ENCODE measurements around the gene SLC9A9. TPM values are rescaled to one million over a fixed set of nuclear protein-coding genes. Genes with fewer than 3 reads are reported as not detected.

Gene SLC9A9
- polyA plus RNA-seq, 1 of the 3 experiments (the other 2 are of a cell fraction) = 0.05 TPM

DNA sequence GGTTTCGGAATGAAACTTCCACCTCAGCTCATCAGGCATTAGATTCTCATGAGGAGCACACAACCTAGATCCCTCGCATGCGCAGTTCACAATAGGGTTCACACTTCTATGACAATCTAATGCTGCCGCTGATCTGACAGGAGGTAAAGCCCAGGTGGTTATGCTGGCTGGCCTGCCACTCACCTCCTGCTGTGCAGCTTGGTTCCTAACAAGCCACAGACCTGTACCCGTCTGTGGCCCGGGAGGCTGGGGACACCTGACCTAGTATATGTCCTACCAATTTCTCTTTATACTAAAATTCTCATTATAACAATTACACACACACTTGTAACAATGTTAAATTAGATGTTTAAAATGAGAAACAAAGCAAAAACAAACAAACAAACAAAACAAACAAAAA is 172.2 kb downstream of the SLC9A9 start:
- Histone ChIP-seq H3K9ac (no peak overlapping the region), H2AFZ (ENCODE audit: low read depth) (no peak overlapping the region), H3K4me3 (ENCODE audit: low read depth in 2 of 2, low read length in 1 of 2) (no peak overlapping the region), H3K4me1 (ENCODE audit: control insufficient read depth in 1 of 2, insufficient read depth in 2 of 2, low read depth in 1 of 2, low read length in 1 of 2) (no peaks in the 10 kb centered on the region), H3K9me2 (no peaks in the 10 kb centered on the region), H3K4me2 (no peak overlapping the region), H3F3A (replicated peaks; ENCODE audit: insufficient read depth) (no peaks in the 10 kb centered on the region), H3K9me3 (no peaks in the 10 kb centered on the region), H3K36me3 (replicated peaks in 1 of 2; ENCODE audit: control insufficient read depth in 1 of 2, insufficient read depth in 2 of 2, low read length in 1 of 2) (no peaks in the 10 kb centered on the region), H3K27me3 (ENCODE audit: insufficient read depth) (peaks cover 17% of the 10 kb centered on the region; the same call in 1 of the 2 replicates), H3K27ac (ENCODE audit: low read depth in 2 of 2, low read length in 1 of 2) (no peak overlapping the region), H3K79me2 (ENCODE audit: insufficient read depth) (no peaks in the 10 kb centered on the region), H4K20me1 (ENCODE audit: insufficient read depth) (no peaks in the 10 kb centered on the region)
- no peak for DNase-seq
- TF ChIP-seq CTCF (IDR thresholded peaks at IDR 0.05) (no peak), SMC3 (IDR thresholded peaks at IDR 0.05; ENCODE audit: low read depth, low read length) (no peak), POLR2AphosphoS5 (IDR thresholded peaks at IDR 0.05; ENCODE audit: low read depth, low read length) (no peak)
- ChIA-PET CTCF (no interaction called here), POLR2A (no interaction called here)
- 26% methylated on average over 6 of the region's 6 CpGs for WGBS (ENCODE audit: low lambda C conversion rate)

GRCh38 chr3:143674100-143674968 is 173.9 kb downstream of the SLC9A9 start:
- Histone ChIP-seq H3K4me2 (0 out of 2 replicates have a peak overlapping the region, but pooled peaks have one; percentile 34), H4K20me1 (ENCODE audit: insufficient read depth) (no peaks in the 10 kb centered on the region), H3K27me3 (ENCODE audit: insufficient read depth) (peaks cover 17% of the 10 kb centered on the region; the same call in 1 of the 2 replicates), H3K9ac (no peak overlapping the region), H3F3A (replicated peaks; ENCODE audit: insufficient read depth) (no peaks in the 10 kb centered on the region), H3K9me2 (no peaks in the 10 kb centered on the region), H3K4me1 (ENCODE audit: control insufficient read depth in 1 of 2, insufficient read depth in 2 of 2, low read depth in 1 of 2, low read length in 1 of 2) (no peaks in the 10 kb centered on the region), H3K27ac (ENCODE audit: low read depth in 2 of 2, low read length in 1 of 2) (no peak overlapping the region), H3K4me3 (ENCODE audit: low read depth in 2 of 2, low read length in 1 of 2) (no peak overlapping the region; a peak in 1 of 4 replicates), H3K79me2 (ENCODE audit: insufficient read depth) (no peaks in the 10 kb centered on the region), H3K36me3 (replicated peaks in 1 of 2; ENCODE audit: control insufficient read depth in 1 of 2, insufficient read depth in 2 of 2, low read length in 1 of 2) (no peaks in the 10 kb centered on the region), H2AFZ (ENCODE audit: low read depth) (peak overlapping the region; percentile 7; the same call in 1 of the 2 replicates), H3K9me3 (no peaks in the 10 kb centered on the region)
- ChIA-PET POLR2A (no interaction called here), CTCF (interaction anchor here (0.6 to 2.5 kb wide), 28 partner anchors 8 to 338 kb away, joined by 3 to 26 read pairs (median 4); no protein-coding TSS in a partner anchor)
- TF ChIP-seq USF2 (IDR thresholded peaks at IDR 0.05; ENCODE audit: borderline replicate concordance, low read depth, low read length) = no peak
- peak; percentile 74 for TF ChIP-seq RAD21 (IDR thresholded peaks at IDR 0.05; ENCODE audit: low read length)
- TF ChIP-seq CTCF (IDR thresholded peaks at IDR 0.05) = peak; percentile 91
- no peak for TF ChIP-seq SIN3A (IDR thresholded peaks at IDR 0.05; ENCODE audit: borderline replicate concordance, low read depth, low read length)
- no peak for TF ChIP-seq POLR2AphosphoS5 (IDR thresholded peaks at IDR 0.05; ENCODE audit: low read depth, low read length)
- peak; percentile 59 for TF ChIP-seq SMC3 (IDR thresholded peaks at IDR 0.05; ENCODE audit: low read depth, low read length)
- no peak for TF ChIP-seq MXI1 (IDR thresholded peaks at IDR 0.05; ENCODE audit: low read depth, low read length)
- no peak for TF ChIP-seq MEF2A (IDR thresholded peaks at IDR 0.05; ENCODE audit: borderline replicate concordance, low read depth)
- no peak for TF ChIP-seq JUND (IDR thresholded peaks at IDR 0.05)
- TF ChIP-seq RCOR1 (IDR thresholded peaks at IDR 0.05; ENCODE audit: low read length) = no peak
- 18% methylated on average over 10 of the region's 10 CpGs for WGBS (ENCODE audit: low lambda C conversion rate)
- DNase-seq = peak; percentile 48

Measured in SK-N-SH (cell line).